NCI-H128 (cell line): ENCODE results near the gene ZDHHC11.

Experiments used
- DNase-seq: peaks from one replicate; lab custom pipeline; 2025; ENCODE audit not compliant: unreplicated experiment; lab: John Stamatoyannopoulos, UW

The ZDHHC11 gene

GRCh38 chr5:850511-851006, at the start of gene ZDHHC11:
TSS of gene ZDHHC11 (minus strand) at chr5:850986. CDS start at chr5:850602, 384 bp downstream.
- no peak for DNase-seq

- DNase-seq, result no peak
Measured at GRCh38 chr5:893711-894110, 42.9 kb upstream of the ZDHHC11 start.

- no peak for DNase-seq
Measured at GRCh38 chr5:893137-893506, 42.3 kb upstream of the ZDHHC11 start.

- peak; percentile 78 for DNase-seq
Measured at GRCh38 chr5:892394-893136, 41.8 kb upstream of the ZDHHC11 start, which contains the start of the genes BRD9 and TRIP13. TSS of gene BRD9 (minus strand) at chr5:892801. CDS start at chr5:892657, 144 bp downstream. TSS of gene TRIP13 (plus strand) at chr5:892884. CDS start at chr5:892999, 115 bp downstream.

GRCh38 chr5:891837-892393, 41.1 kb upstream of the ZDHHC11 start:
- DNase-seq, result no peak

GRCh38 chr5:891117-891836, 40.5 kb upstream of the ZDHHC11 start:
- DNase-seq, result no peak

- DNase-seq, result no peak
Measured at GRCh38 chr5:889075-889710, 38.4 kb upstream of the ZDHHC11 start.

- no peak for DNase-seq
Measured at GRCh38 chr5:888638-889035, 37.9 kb upstream of the ZDHHC11 start.

- no peak for DNase-seq
Measured at GRCh38 chr5:887947-888637, 37.3 kb upstream of the ZDHHC11 start.

GRCh38 chr5:886716-887325, 36.0 kb upstream of the ZDHHC11 start:
- DNase-seq, result no peak

- DNase-seq, result no peak
Measured at GRCh38 chr5:886036-886435, 35.2 kb upstream of the ZDHHC11 start.

- DNase-seq, result peak; percentile 67
Measured at GRCh38 chr5:885529-885928, 34.7 kb upstream of the ZDHHC11 start.

- no peak for DNase-seq
Measured at GRCh38 chr5:885127-885442, 34.3 kb upstream of the ZDHHC11 start.

GRCh38 chr5:884345-885126, 33.8 kb upstream of the ZDHHC11 start:
- DNase-seq, result no peak

GRCh38 chr5:883475-884181, 32.8 kb upstream of the ZDHHC11 start:
- DNase-seq, result no peak

- no peak for DNase-seq
Measured at GRCh38 chr5:882253-883183, 31.7 kb upstream of the ZDHHC11 start.

- DNase-seq, result no peak
Measured at GRCh38 chr5:881551-881935, 30.8 kb upstream of the ZDHHC11 start.
